Measurements from ENCODE around the gene RFC1.
"Not testable (repeated sequence)": the region's sequence is repeated elsewhere in the genome, so short reads cannot be mapped to it uniquely, and the experiment has no call there.

DNA sequence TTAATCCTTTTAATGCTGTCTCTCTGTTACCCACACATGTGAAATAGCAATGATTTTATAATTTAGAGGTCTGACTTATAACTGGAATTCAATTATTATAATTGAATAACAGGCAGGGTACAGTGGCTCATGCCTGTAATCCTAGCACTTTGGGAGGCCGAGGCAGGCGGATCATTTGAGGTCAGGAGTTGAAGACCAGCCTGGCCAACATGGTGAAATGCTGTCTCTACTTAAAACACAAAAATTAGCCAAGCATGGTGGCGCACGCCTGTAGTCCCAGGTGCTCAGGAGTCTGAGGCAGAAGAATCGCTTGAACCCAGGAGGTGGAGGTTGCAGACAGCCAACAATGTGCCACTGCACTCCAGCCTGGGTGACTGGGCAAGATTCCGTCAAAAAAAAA is 88.5 kb downstream of the RFC1 start:
- TF ChIP-seq, protein P1, sequence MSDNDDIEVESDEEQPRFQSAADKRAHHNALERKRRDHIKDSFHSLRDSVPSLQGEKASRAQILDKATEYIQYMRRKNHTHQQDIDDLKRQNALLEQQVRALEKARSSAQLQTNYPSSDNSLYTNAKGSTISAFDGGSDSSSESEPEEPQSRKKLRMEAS (IDR thresholded peaks at IDR 0.05; ENCODE audit: low read depth, low read length), result not testable (repeated sequence)
- TF ChIP-seq, protein P2, sequence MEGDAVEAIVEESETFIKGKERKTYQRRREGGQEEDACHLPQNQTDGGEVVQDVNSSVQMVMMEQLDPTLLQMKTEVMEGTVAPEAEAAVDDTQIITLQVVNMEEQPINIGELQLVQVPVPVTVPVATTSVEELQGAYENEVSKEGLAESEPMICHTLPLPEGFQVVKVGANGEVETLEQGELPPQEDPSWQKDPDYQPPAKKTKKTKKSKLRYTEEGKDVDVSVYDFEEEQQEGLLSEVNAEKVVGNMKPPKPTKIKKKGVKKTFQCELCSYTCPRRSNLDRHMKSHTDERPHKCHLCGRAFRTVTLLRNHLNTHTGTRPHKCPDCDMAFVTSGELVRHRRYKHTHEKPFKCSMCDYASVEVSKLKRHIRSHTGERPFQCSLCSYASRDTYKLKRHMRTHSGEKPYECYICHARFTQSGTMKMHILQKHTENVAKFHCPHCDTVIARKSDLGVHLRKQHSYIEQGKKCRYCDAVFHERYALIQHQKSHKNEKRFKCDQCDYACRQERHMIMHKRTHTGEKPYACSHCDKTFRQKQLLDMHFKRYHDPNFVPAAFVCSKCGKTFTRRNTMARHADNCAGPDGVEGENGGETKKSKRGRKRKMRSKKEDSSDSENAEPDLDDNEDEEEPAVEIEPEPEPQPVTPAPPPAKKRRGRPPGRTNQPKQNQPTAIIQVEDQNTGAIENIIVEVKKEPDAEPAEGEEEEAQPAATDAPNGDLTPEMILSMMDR (IDR thresholded peaks at IDR 0.05; ENCODE audit: low read depth, low read length), result not testable (repeated sequence)
